ENCODE data around the gene PLA1A. TPM values are rescaled to one million over a fixed set of nuclear protein-coding genes. Genes with fewer than 3 reads are reported as not detected.

PLA1A gene
- total and polyA plus RNA-seq, 10 of the 15 experiments (the other 5 are each of a cell fraction or from before 2014, with no cell fraction given), result 2.9 to 106 (median 4.8) TPM

DNA sequence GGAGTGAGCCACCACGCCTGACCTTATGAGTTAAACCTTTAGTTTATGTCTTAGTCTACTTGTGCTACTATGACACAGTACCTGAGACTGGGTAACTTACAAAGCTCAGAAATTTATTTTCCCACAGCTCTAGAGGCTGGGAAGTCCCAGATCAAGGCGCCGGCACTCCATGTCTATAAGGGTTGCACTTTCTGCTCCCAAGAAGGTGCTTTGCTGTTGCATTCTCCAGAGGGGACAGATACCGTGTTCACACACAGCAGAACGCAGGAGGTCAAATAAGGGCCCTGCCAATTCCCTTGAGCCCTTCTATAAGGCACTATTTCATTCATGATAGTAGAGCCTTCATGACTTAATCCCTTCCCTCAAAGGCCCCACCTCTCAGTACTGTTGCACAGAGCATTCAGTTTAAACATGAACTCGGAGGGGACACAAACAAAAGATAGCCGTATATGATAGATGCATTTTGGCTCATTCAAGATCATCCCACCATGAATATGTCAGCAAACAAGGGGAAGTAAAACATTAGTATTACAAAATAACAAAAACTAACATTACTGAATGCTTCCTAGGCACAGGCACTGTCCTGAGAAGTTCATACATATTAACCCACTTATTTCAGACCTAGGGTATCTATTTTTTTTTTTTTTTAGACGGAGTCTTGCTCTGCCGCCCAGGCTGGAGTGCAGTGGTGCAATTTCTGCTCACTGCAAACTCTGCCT is 26.5 kb downstream of the PLA1A start:
- peaks cover 2% of the 10 kb centered on the region; the same call in 1 of the 3 replicates for H3K9me3 ChIP-seq (replicated peaks; ENCODE audit: control insufficient read depth, insufficient read depth, low read length)
- H4K20me1 ChIP-seq (ENCODE audit: control insufficient read depth, insufficient read depth), result no peaks in the 10 kb centered on the region
- ChIA-PET POLR2A (no interaction called here), SMC1A (ENCODE audit: uncharacterized antibody, unreplicated experiment) (interaction anchor here (1.2 to 9.4 kb wide), 2 partner anchors 10 to 23 kb away, joined by 3 to 128 read pairs; no protein-coding TSS in a partner anchor), CTCF (interaction anchor here (2.0 kb wide), 1 partner anchor 23 kb away, joined by 5 read pairs; no protein-coding TSS in a partner anchor), RAD21 (ENCODE audit: unreplicated experiment) (no interaction called here)
- no peaks in the 10 kb centered on the region for H3K79me2 ChIP-seq (ENCODE audit: control insufficient read depth, insufficient read depth, low read length)
- no TSS peak for BruUV-seq (replicated peaks)
- no peak overlapping the region for H3K4me3 ChIP-seq
- no peaks in the 10 kb centered on the region for H3K27me3 ChIP-seq (replicated peaks in 1 of 2; ENCODE audit: control insufficient read depth in 2 of 2, insufficient read depth in 2 of 2, low read length in 1 of 2)
- no peak for ATAC-seq
- H3K4me2 ChIP-seq (ENCODE audit: control insufficient read depth, insufficient read depth), result no peak overlapping the region
- H3K27ac ChIP-seq (ENCODE audit: control insufficient read depth, insufficient read depth), result no peak overlapping the region; the same call in 1 of the 2 replicates
- no peak for FAIRE-seq
- H2AFZ ChIP-seq (ENCODE audit: control insufficient read depth, low read depth, low read length), result peak overlapping the region; percentile 61
- intact Hi-C loops (cut with micrococcal nuclease; ENCODE audit: unreplicated experiment) (no loop called here), in situ Hi-C loops (cut with MboI) (no loop called here)
- H3K9ac ChIP-seq (ENCODE audit: control insufficient read depth, insufficient read depth, low read length), result no peak overlapping the region
- H3K36me3 ChIP-seq (ENCODE audit: control insufficient read depth in 2 of 2, insufficient read depth in 2 of 2, low read length in 1 of 2), result no peaks in the 10 kb centered on the region; a peak in 1 of 4 replicates
- 51% methylated on average over 9 of the region's 9 CpGs for WGBS (ENCODE audit: insufficient coverage, insufficient replicate concordance, low lambda C conversion rate, missing lambda C conversion rate)
- no peak for DNase-seq (ENCODE audit: low read depth, low spot score)
- peaks cover 39% of the 10 kb centered on the region for H3K4me1 ChIP-seq (ENCODE audit: control insufficient read depth, insufficient read depth, low read length)
- TF ChIP-seq NFYB (IDR thresholded peaks at IDR 0.05; ENCODE audit: insufficient read depth, low read depth, low read length) (no peak), E4F1 (IDR thresholded peaks at IDR 0.05; ENCODE audit: borderline replicate concordance, partially characterized antibody) (no peak), MEF2B (IDR thresholded peaks at IDR 0.05; ENCODE audit: partially characterized antibody, poor library complexity, severe bottlenecking) (peak; percentile 34), TCF12 (IDR thresholded peaks at IDR 0.05; ENCODE audit: low read depth, low read length) (no peak), ZBED1 (IDR thresholded peaks at IDR 0.05; ENCODE audit: borderline replicate concordance) (peak; percentile 53; the same call in 1 of the 2 replicates), CHD4 (IDR thresholded peaks at IDR 0.05) (no peak), GABPA (IDR thresholded peaks at IDR 0.05; ENCODE audit: low read depth) (no peak), JUNB (IDR thresholded peaks at IDR 0.05) (peak; percentile 30; the same call in 1 of the 2 replicates), SMAD1 (IDR thresholded peaks at IDR 0.05; ENCODE audit: low read depth, partially characterized antibody) (no peak), FOXM1 (IDR thresholded peaks at IDR 0.05; ENCODE audit: low read depth, low read length) (peak; percentile 24; the same call in 1 of the 2 replicates), CTCF (IDR thresholded peaks at IDR 0.05 in 2 of 3, conservative IDR thresholded peaks at IDR 0.05 in 1 of 3; ENCODE audit: control insufficient read depth in 2 of 3, extremely low read depth in 1 of 3, insufficient read depth in 1 of 3, low read depth in 3 of 3, low read length in 3 of 3) (no peak), BCL3 (IDR thresholded peaks at IDR 0.05; ENCODE audit: borderline replicate concordance, insufficient read depth, low read depth, low read length, poor library complexity, severe bottlenecking) (peak; percentile 92), MYB (IDR thresholded peaks at IDR 0.05; ENCODE audit: borderline replicate concordance, low read depth, low read length) (no peak), MTA2 (IDR thresholded peaks at IDR 0.05; ENCODE audit: low read depth) (no peak), RB1 (IDR thresholded peaks at IDR 0.05; ENCODE audit: borderline replicate concordance) (no peak)
- TF ChIP-seq, protein P1, sequence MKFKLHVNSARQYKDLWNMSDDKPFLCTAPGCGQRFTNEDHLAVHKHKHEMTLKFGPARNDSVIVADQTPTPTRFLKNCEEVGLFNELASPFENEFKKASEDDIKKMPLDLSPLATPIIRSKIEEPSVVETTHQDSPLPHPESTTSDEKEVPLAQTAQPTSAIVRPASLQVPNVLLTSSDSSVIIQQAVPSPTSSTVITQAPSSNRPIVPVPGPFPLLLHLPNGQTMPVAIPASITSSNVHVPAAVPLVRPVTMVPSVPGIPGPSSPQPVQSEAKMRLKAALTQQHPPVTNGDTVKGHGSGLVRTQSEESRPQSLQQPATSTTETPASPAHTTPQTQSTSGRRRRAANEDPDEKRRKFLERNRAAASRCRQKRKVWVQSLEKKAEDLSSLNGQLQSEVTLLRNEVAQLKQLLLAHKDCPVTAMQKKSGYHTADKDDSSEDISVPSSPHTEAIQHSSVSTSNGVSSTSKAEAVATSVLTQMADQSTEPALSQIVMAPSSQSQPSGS (IDR thresholded peaks at IDR 0.05; ENCODE audit: low read length), result peak; percentile 79

Data from GM12878 (cell line).